Erythroblast (primary cell): ENCODE data around the gene RAB20.

ENCODE experiments used
- GATA1 ChIP-seq: IDR thresholded peaks from 2 replicates; pipeline ENCODE4 v1.6.1; 2011; ENCODE audit warnings: low read depth, mild to moderate bottlenecking, control low read depth, low read length, moderate library complexity
- POLR2A ChIP-seq: IDR thresholded peaks from 2 replicates; pipeline ENCODE4 v1.6.1; 2011; ENCODE audit warnings: mild to moderate bottlenecking, low read length

DNA sequence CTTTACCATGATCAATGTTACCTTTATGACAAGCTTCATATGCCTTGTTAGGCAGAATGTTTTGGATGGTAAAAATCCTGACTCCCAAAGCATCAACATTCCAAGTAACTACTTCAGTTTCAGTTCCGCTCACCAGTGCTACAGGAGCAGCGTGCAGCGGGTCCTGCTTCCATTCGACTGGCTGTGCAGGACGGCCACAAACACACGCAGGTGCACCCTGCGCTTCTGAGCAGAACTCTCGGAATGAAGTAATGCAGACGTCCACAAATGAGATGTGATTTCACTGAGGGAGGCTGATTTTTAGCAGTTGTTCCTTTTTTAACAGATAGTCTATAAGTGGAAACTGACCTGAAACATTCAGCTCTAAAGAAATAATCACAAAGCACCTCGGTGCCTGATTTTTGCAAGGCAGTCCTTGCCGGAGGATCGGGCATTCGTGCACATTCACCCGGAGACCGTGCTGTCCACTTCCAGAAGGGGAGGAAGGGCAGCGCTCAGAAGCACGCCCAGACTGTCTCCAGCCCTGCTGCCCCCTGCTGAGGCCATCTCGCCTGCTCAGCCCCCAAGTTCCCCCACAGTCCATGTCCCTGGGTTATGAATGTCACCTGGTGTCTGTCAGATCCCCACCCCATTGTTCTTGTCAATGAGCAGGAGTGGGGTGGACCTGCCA is 85.8 kb downstream of the RAB20 start:
- TF ChIP-seq POLR2A (no peak), GATA1 (no peak)
